GM23338 (cell line): ENCODE measurements around the gene ECT2. TPM values are rescaled to one million over a fixed set of nuclear protein-coding genes. Genes with fewer than 3 reads are reported as not detected.

Experiments
- ATAC-seq: fragments of 200-7000 bp; cut with Tn5 transposase; 3 replicates; pipeline ENCODE4 v1.9.1; 2020
- DNase-seq: peaks from one replicate; pipeline ENCODE4 v3.0.0-alpha.2; 2015; ENCODE audit warnings: low spot score
- H2AFZ ChIP-seq: fragments of 200-600 bp; sonication (generic); 2 replicates; pipeline ENCODE4 v1.8.0; 2016; ENCODE audit warnings: antibody characterized with exemption, mild to moderate bottlenecking, moderate library complexity
- H3F3A ChIP-seq: fragments of 200-600 bp; sonication (generic); replicated peaks from 2 replicates; pipeline ENCODE4 v1.8.0; 2017; ENCODE audit warnings: antibody characterized with exemption, mixed run types, low read depth
- H3K27ac ChIP-seq: fragments of 200-600 bp; sonication (generic); 2 replicates; pipeline ENCODE4 v1.6.1; 2016; ENCODE audit warnings: low read depth
- H3K27me3 ChIP-seq: fragments of 200-600 bp; sonication (generic); 2 replicates; pipeline ENCODE4 v1.8.0; 2016; ENCODE audit warnings: mild to moderate bottlenecking, mixed run types, moderate library complexity; ENCODE audit not compliant: insufficient read depth
- H3K36me3 ChIP-seq: fragments of 200-600 bp; sonication (generic); 2 replicates; pipeline ENCODE4 v1.8.0; 2016; ENCODE audit warnings: mild to moderate bottlenecking; ENCODE audit not compliant: insufficient read depth
- H3K4me1 ChIP-seq: fragments of 200-600 bp; sonication (generic); 2 replicates; pipeline ENCODE4 v1.8.0; 2016; ENCODE audit warnings: mild to moderate bottlenecking, moderate library complexity; ENCODE audit not compliant: insufficient read depth
- H3K4me2 ChIP-seq: fragments of 200-600 bp; sonication (generic); 2 replicates; pipeline ENCODE4 v1.7.1; 2017; ENCODE audit warnings: mixed run types
- H3K4me3 ChIP-seq: fragments of 200-600 bp; sonication (generic); 2 replicates; pipeline ENCODE4 v1.6.1; 2016; ENCODE audit warnings: mixed run types
- H3K79me2 ChIP-seq: fragments of 200-600 bp; sonication (generic); replicated peaks from 2 replicates; pipeline ENCODE4 v1.8.0; 2017; ENCODE audit warnings: mild to moderate bottlenecking; ENCODE audit not compliant: insufficient read depth
- H3K9me2 ChIP-seq: fragments of 200-600 bp; sonication (generic); 2 replicates; pipeline ENCODE4 v1.8.0; 2017; ENCODE audit not compliant: insufficient read depth
- H4K20me1 ChIP-seq: fragments of 200-600 bp; sonication (generic); replicated peaks from 2 replicates; pipeline ENCODE4 v1.8.0; 2017; ENCODE audit warnings: mild to moderate bottlenecking; ENCODE audit not compliant: insufficient read depth
- H3K27ac Mint-ChIP-seq: 2 replicates; pipeline ENCODE4 v1.8.0; 2020; ENCODE audit warnings: inconsistent platforms, mild to moderate bottlenecking, moderate library complexity, mixed read lengths
- H3K27me3 Mint-ChIP-seq: 3 replicates; pipeline ENCODE4 v1.8.0; 2022; ENCODE audit warnings: low read depth, mild to moderate bottlenecking, moderate library complexity, mixed read lengths, inconsistent platforms; ENCODE audit not compliant: insufficient read depth, poor library complexity
- H3K36me3 Mint-ChIP-seq: 3 replicates; pipeline ENCODE4 v1.8.0; 2021; ENCODE audit warnings: low read depth, mild to moderate bottlenecking, inconsistent platforms, moderate library complexity, mixed read lengths
- H3K4me1 Mint-ChIP-seq: 3 replicates; pipeline ENCODE4 v1.8.0; 2020; ENCODE audit warnings: mild to moderate bottlenecking, inconsistent platforms, mixed read lengths
- H3K4me3 Mint-ChIP-seq: 3 replicates; pipeline ENCODE4 v1.8.0; 2021; ENCODE audit warnings: moderate library complexity, mild to moderate bottlenecking, inconsistent platforms, mixed read lengths
- H3K9me3 Mint-ChIP-seq: 3 replicates; pipeline ENCODE4 v1.8.0; 2020; ENCODE audit warnings: moderate library complexity, mild to moderate bottlenecking, inconsistent platforms, mixed read lengths
- CREB1 ChIP-seq: fragments of 250-450 bp; sonication (Bioruptor Pico); IDR thresholded peaks from 2 replicates; pipeline ENCODE4 v1.5.0; 2020; ENCODE audit warnings: low read depth, mild to moderate bottlenecking, moderate library complexity
- EZH2 ChIP-seq: fragments of 200-600 bp; sonication (generic); IDR thresholded peaks from one replicate; pipeline ENCODE4 v1.8.0; 2017; ENCODE audit warnings: antibody characterized with exemption, mild to moderate bottlenecking, low read depth; ENCODE audit not compliant: unreplicated experiment
- EZH2phosphoT487 ChIP-seq: fragments of 200-600 bp; sonication (generic); IDR thresholded peaks from one replicate; pipeline ENCODE4 v1.8.1; 2018; ENCODE audit warnings: antibody characterized with exemption; ENCODE audit not compliant: unreplicated experiment
- JUNB ChIP-seq: IDR thresholded peaks from one replicate; pipeline ENCODE4 v1.6.1; 2016; ENCODE audit warnings: antibody characterized with exemption; ENCODE audit not compliant: unreplicated experiment
- NANOG ChIP-seq: IDR thresholded peaks from 2 replicates; pipeline ENCODE4 v1.6.1; 2016; ENCODE audit warnings: antibody characterized with exemption, borderline replicate concordance
- POLR2AphosphoS5 ChIP-seq: IDR thresholded peaks from 2 replicates; pipeline ENCODE4 v1.6.1; 2016; ENCODE audit warnings: antibody characterized with exemption, low read depth
- STAT1 ChIP-seq: IDR thresholded peaks from one replicate; pipeline ENCODE4 v1.6.1; 2016; ENCODE audit warnings: antibody characterized with exemption; ENCODE audit not compliant: unreplicated experiment
- ZNF114 ChIP-seq: fragments of 250-450 bp; sonication (Bioruptor Pico); IDR thresholded peaks from 2 replicates; pipeline ENCODE4 v1.5.0; 2020; ENCODE audit warnings: mild to moderate bottlenecking, moderate library complexity
- ZNF331 ChIP-seq: fragments of 250-450 bp; sonication (Bioruptor Pico); IDR thresholded peaks from 2 replicates; pipeline ENCODE4 v1.5.0; 2020; ENCODE audit warnings: low read depth, mild to moderate bottlenecking, moderate library complexity
- polyA plus RNA-seq: library from polyadenylated mRNA; unstranded; fragments of >200 nt; fragmentation: Nextera tagmentation; extraction: Ambion mirVana; gene quantifications from 2 replicates; pipeline ENCODE4 v1.2.1, GENCODE V29; 2016
- total RNA-seq: library from RNA; depleted of rRNA; stranded (reverse); fragments of >200 nt; shearing (Covaris generic); gene quantifications from 2 replicates; pipeline ENCODE4 v1.2.3, GENCODE V29; 2014
- TF ChIP-seq, protein P1 (sequence below), 2 experiments: fragments of 200-600 bp in 1 of 2; sonication (generic) in 1 of 2; conservative IDR thresholded peaks; 2 replicates each; pipeline versions ENCODE4 v1.5.1 to v1.6.1; 2016 to 2017; ENCODE audit warnings: antibody characterized with exemption in 2 of 2, low read depth in 2 of 2, mild to moderate bottlenecking in 2 of 2, moderate library complexity in 1 of 2
- TF ChIP-seq, protein P2 (sequence below): fragments of 250-450 bp; sonication (Bioruptor Pico); IDR thresholded peaks from 2 replicates; pipeline ENCODE4 v1.5.0; 2020; ENCODE audit warnings: mild to moderate bottlenecking, moderate library complexity
- TF ChIP-seq, protein P3 (sequence below): IDR thresholded peaks from 2 replicates; pipeline ENCODE4 v1.6.1; 2016; ENCODE audit warnings: antibody characterized with exemption
- TF ChIP-seq, protein P4 (sequence below): IDR thresholded peaks from one replicate; pipeline ENCODE4 v1.6.1; 2018; ENCODE audit warnings: antibody characterized with exemption; ENCODE audit not compliant: unreplicated experiment

ECT2 gene
- total and polyA plus RNA-seq, 2 experiments from 2014 or later, result 102 to 111 TPM

- no peak overlapping the region for H3K4me3 ChIP-seq
- no peaks in the 10 kb centered on the region for H3K9me2 ChIP-seq
- TF ChIP-seq, protein P1, sequence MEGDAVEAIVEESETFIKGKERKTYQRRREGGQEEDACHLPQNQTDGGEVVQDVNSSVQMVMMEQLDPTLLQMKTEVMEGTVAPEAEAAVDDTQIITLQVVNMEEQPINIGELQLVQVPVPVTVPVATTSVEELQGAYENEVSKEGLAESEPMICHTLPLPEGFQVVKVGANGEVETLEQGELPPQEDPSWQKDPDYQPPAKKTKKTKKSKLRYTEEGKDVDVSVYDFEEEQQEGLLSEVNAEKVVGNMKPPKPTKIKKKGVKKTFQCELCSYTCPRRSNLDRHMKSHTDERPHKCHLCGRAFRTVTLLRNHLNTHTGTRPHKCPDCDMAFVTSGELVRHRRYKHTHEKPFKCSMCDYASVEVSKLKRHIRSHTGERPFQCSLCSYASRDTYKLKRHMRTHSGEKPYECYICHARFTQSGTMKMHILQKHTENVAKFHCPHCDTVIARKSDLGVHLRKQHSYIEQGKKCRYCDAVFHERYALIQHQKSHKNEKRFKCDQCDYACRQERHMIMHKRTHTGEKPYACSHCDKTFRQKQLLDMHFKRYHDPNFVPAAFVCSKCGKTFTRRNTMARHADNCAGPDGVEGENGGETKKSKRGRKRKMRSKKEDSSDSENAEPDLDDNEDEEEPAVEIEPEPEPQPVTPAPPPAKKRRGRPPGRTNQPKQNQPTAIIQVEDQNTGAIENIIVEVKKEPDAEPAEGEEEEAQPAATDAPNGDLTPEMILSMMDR (conservative IDR thresholded peaks at IDR 0.05; ENCODE audit: low read depth in 2 of 2), result no peak
- TF ChIP-seq CREB1 (CRISPR knock-in tag) (no peak), EZH2phosphoT487 (no peak), EZH2 (no peak), ZNF331 (no peak), ZNF114 (CRISPR knock-in tag) (no peak), JUNB (no peak), POLR2AphosphoS5 (no peak), STAT1 (no peak), NANOG (no peak)
- TF ChIP-seq, protein P2, sequence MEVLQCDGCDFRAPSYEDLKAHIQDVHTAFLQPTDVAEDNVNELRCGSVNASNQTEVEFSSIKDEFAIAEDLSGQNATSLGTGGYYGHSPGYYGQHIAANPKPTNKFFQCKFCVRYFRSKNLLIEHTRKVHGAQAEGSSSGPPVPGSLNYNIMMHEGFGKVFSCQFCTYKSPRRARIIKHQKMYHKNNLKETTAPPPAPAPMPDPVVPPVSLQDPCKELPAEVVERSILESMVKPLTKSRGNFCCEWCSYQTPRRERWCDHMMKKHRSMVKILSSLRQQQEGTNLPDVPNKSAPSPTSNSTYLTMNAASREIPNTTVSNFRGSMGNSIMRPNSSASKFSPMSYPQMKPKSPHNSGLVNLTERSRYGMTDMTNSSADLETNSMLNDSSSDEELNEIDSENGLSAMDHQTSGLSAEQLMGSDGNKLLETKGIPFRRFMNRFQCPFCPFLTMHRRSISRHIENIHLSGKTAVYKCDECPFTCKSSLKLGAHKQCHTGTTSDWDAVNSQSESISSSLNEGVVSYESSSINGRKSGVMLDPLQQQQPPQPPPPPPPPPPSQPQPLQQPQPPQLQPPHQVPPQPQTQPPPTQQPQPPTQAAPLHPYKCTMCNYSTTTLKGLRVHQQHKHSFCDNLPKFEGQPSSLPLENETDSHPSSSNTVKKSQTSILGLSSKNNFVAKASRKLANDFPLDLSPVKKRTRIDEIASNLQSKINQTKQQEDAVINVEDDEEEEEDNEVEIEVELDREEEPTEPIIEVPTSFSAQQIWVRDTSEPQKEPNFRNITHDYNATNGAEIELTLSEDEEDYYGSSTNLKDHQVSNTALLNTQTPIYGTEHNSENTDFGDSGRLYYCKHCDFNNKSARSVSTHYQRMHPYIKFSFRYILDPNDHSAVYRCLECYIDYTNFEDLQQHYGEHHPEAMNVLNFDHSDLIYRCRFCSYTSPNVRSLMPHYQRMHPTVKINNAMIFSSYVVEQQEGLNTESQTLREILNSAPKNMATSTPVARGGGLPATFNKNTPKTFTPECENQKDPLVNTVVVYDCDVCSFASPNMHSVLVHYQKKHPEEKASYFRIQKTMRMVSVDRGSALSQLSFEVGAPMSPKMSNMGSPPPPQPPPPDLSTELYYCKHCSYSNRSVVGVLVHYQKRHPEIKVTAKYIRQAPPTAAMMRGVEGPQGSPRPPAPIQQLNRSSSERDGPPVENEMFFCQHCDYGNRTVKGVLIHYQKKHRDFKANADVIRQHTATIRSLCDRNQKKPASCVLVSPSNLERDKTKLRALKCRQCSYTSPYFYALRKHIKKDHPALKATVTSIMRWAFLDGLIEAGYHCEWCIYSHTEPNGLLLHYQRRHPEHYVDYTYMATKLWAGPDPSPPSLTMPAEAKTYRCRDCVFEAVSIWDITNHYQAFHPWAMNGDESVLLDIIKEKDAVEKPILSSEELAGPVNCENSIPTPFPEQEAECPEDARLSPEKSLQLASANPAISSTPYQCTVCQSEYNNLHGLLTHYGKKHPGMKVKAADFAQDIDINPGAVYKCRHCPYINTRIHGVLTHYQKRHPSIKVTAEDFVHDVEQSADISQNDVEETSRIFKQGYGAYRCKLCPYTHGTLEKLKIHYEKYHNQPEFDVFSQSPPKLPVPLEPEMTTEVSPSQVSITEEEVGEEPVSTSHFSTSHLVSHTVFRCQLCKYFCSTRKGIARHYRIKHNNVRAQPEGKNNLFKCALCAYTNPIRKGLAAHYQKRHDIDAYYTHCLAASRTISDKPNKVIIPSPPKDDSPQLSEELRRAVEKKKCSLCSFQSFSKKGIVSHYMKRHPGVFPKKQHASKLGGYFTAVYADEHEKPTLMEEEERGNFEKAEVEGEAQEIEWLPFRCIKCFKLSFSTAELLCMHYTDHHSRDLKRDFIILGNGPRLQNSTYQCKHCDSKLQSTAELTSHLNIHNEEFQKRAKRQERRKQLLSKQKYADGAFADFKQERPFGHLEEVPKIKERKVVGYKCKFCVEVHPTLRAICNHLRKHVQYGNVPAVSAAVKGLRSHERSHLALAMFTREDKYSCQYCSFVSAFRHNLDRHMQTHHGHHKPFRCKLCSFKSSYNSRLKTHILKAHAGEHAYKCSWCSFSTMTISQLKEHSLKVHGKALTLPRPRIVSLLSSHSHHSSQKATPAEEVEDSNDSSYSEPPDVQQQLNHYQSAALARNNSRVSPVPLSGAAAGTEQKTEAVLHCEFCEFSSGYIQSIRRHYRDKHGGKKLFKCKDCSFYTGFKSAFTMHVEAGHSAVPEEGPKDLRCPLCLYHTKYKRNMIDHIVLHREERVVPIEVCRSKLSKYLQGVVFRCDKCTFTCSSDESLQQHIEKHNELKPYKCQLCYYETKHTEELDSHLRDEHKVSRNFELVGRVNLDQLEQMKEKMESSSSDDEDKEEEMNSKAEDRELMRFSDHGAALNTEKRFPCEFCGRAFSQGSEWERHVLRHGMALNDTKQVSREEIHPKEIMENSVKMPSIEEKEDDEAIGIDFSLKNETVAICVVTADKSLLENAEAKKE, result no peak
- TF ChIP-seq, protein P3, sequence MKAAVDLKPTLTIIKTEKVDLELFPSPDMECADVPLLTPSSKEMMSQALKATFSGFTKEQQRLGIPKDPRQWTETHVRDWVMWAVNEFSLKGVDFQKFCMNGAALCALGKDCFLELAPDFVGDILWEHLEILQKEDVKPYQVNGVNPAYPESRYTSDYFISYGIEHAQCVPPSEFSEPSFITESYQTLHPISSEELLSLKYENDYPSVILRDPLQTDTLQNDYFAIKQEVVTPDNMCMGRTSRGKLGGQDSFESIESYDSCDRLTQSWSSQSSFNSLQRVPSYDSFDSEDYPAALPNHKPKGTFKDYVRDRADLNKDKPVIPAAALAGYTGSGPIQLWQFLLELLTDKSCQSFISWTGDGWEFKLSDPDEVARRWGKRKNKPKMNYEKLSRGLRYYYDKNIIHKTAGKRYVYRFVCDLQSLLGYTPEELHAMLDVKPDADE, result no peak
- TF ChIP-seq, protein P4, sequence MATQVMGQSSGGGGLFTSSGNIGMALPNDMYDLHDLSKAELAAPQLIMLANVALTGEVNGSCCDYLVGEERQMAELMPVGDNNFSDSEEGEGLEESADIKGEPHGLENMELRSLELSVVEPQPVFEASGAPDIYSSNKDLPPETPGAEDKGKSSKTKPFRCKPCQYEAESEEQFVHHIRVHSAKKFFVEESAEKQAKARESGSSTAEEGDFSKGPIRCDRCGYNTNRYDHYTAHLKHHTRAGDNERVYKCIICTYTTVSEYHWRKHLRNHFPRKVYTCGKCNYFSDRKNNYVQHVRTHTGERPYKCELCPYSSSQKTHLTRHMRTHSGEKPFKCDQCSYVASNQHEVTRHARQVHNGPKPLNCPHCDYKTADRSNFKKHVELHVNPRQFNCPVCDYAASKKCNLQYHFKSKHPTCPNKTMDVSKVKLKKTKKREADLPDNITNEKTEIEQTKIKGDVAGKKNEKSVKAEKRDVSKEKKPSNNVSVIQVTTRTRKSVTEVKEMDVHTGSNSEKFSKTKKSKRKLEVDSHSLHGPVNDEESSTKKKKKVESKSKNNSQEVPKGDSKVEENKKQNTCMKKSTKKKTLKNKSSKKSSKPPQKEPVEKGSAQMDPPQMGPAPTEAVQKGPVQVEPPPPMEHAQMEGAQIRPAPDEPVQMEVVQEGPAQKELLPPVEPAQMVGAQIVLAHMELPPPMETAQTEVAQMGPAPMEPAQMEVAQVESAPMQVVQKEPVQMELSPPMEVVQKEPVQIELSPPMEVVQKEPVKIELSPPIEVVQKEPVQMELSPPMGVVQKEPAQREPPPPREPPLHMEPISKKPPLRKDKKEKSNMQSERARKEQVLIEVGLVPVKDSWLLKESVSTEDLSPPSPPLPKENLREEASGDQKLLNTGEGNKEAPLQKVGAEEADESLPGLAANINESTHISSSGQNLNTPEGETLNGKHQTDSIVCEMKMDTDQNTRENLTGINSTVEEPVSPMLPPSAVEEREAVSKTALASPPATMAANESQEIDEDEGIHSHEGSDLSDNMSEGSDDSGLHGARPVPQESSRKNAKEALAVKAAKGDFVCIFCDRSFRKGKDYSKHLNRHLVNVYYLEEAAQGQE, result no peak
- H3K4me3 Mint-ChIP-seq, result no peak overlapping the region
- ATAC-seq (no peak), DNase-seq (no peak)
- H3K36me3 ChIP-seq, result peaks cover 82% of the 10 kb centered on the region
- H3K27me3 ChIP-seq, result no peaks in the 10 kb centered on the region
- no peak overlapping the region for H3K27ac Mint-ChIP-seq
- no peaks in the 10 kb centered on the region for H3K79me2 ChIP-seq
- H3F3A ChIP-seq, result no peaks in the 10 kb centered on the region
- H4K20me1 ChIP-seq, result peaks cover 8% of the 10 kb centered on the region; the same call in 1 of the 2 replicates
- H2AFZ ChIP-seq, result no peak overlapping the region
- no peak overlapping the region for H3K4me2 ChIP-seq
- H3K36me3 Mint-ChIP-seq, result peaks cover 93% of the 10 kb centered on the region
- no peaks in the 10 kb centered on the region for H3K9me3 Mint-ChIP-seq
- no peak overlapping the region for H3K27ac ChIP-seq
- H3K27me3 Mint-ChIP-seq, result no peaks in the 10 kb centered on the region
- no peaks in the 10 kb centered on the region for H3K4me1 ChIP-seq
- no peaks in the 10 kb centered on the region for H3K4me1 Mint-ChIP-seq
These were observed 19.9 kb downstream of the ECT2 start for GRCh38 chr3:172770382-172770781.
